Omental fat pad (tissue), 4 donors: ENCODE measurements around the gene TOE1. TPM values are rescaled to one million over a fixed set of nuclear protein-coding genes. Genes with fewer than 3 reads are reported as not detected.

Experiments
- ATAC-seq: fragments of 150-250 bp; one replicate; pipeline ENCODE4 v1.9.1; 2016; ENCODE audit warnings: mild to moderate bottlenecking, moderate library complexity; ENCODE audit not compliant: low FRiP score
- DNase-seq: peaks from one replicate; pipeline ENCODE4 v3.0.0-alpha.2; 2019; ENCODE audit warnings: low spot score
- total RNA-seq, 4 donors: library from RNA; depleted of rRNA; stranded (reverse); fragments of >200 nt; gene quantifications; one replicate each; pipeline ENCODE4 v1.1.0, GENCODE V29; 2016
- TF ChIP-seq, protein P1 (sequence below), 3 donors: fragments of 450-650 bp; IDR thresholded peaks; one replicate each; pipeline ENCODE4 v1.5.1; 2016 to 2017; ENCODE audit warnings: antibody characterized with exemption in 3 of 3, mild to moderate bottlenecking in 3 of 3, moderate library complexity in 2 of 3

TOE1 gene
- total RNA-seq, 4 donors from 2014 or later, result 6.1 to 14.3 (median 7.4) TPM

GRCh38 chr1:45334308-45335245 is 5.4 kb upstream of the TOE1 start:
- DNase-seq, result no peak
- no peak for ATAC-seq
- TF ChIP-seq, protein P1, sequence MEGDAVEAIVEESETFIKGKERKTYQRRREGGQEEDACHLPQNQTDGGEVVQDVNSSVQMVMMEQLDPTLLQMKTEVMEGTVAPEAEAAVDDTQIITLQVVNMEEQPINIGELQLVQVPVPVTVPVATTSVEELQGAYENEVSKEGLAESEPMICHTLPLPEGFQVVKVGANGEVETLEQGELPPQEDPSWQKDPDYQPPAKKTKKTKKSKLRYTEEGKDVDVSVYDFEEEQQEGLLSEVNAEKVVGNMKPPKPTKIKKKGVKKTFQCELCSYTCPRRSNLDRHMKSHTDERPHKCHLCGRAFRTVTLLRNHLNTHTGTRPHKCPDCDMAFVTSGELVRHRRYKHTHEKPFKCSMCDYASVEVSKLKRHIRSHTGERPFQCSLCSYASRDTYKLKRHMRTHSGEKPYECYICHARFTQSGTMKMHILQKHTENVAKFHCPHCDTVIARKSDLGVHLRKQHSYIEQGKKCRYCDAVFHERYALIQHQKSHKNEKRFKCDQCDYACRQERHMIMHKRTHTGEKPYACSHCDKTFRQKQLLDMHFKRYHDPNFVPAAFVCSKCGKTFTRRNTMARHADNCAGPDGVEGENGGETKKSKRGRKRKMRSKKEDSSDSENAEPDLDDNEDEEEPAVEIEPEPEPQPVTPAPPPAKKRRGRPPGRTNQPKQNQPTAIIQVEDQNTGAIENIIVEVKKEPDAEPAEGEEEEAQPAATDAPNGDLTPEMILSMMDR (IDR thresholded peaks at IDR 0.05), result no peak

DNA sequence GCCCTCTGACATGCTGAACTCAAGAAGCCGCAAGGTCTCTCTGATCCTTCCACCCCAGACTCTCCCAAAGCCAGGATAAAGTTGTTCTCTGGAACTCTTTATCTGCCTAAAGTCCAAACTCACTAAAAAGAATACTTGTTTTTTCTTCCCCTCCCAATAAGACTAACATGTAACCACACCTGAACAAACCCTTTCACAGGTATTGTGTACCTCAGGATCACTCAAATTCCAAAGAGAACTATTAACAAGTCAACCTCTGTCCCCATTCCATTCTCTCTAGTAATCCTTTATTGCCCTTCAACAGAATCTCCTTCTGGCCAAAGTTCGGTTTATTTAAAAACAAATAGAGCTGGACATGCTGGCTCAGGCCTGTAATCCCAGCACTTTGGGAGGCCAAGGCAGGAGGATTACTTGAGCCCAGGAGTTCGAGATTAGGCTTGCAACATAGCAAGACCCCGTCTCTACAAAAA is 4.1 kb upstream of the TOE1 start:
- ATAC-seq, result no peak
- TF ChIP-seq, protein P1 (IDR thresholded peaks at IDR 0.05), result no peak
- no peak for DNase-seq

- TF ChIP-seq, protein P1 (IDR thresholded peaks at IDR 0.05), result no peak
- DNase-seq (no peak), ATAC-seq (no peak)
Observed at GRCh38 chr1:45337630-45338325, 2.2 kb upstream of the TOE1 start.

DNA sequence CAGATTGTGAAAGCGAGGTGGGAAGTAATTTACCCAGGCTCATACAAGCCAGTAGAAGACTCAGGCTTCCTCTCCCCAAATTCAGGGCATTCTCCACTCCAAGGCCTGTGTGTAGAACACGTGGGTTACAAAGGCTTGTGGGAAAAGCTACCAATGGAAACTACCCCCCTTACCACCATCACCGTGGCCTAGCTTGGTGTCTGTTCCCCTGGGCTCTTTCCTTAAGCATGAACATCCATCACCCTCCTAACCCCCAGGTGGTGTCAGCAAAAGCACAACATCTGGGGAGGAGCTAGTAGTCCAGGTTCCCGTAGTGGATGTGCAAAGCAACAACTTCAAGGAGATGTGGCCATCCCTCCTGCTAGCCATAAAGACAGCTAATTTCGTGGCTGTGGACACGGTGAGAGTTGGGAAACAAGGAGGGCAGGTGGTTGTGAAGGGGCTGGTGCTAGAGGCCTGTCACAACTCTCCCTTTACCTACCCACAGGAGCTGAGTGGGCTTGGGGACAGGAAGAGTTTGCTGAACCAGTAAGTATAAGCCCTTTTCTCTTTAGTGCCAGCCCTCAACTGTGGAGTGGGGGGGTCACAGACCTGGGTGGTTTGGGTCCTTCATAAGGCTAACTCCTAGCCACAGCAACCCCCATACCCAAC is 971 bp downstream of the TOE1 start:
- ATAC-seq (no peak), DNase-seq (no peak)

DNA sequence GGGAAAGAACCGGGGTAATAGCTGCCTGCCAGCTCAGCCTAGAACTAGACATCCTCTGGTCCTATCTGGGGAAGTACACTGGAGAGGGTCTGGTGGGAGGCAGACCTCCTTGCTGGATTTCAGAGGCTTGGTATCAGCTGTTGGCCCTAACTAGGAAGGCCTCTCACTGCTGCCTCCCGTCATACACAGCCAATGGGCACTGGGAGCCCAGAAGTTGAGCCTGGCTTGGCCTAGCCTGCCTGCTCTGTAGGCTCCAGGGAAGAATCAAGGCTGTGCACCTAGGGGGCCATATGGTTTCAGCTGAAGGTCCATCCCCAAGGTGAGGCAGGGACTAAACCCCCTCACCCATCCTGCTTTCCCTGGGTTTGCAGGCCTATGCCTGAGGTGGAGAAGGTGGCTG is 4.5 kb downstream of the TOE1 start:
- DNase-seq (no peak), ATAC-seq (no peak)
- TF ChIP-seq, protein P1 (IDR thresholded peaks at IDR 0.05), result no peak

More for the DNA sequence above, 971 bp downstream of the TOE1 start:
- TF ChIP-seq, protein P1 (IDR thresholded peaks at IDR 0.05), result no peak

- TF ChIP-seq, protein P1 (IDR thresholded peaks at IDR 0.05), result no peak
- DNase-seq (no peak), ATAC-seq (no peak)
Observed at GRCh38 chr1:45345014-45345413, 5.0 kb downstream of the TOE1 start.
